COR-L47 (cell line): ENCODE data around the gene OSBPL2.

ENCODE experiments used
- DNase-seq: peaks from one replicate; lab custom pipeline; 2025; lab: John Stamatoyannopoulos, UW

OSBPL2 gene

GRCh38 chr20:62344782-62345181 lies 106.5 kb downstream of the OSBPL2 start:
- no peak for DNase-seq
